B cell (primary cell): ENCODE measurements around the gene ZC3HAV1.

Source experiments
- EZH2 ChIP-seq: IDR thresholded peaks from 2 replicates; pipeline ENCODE4 v1.6.1; 2012; ENCODE audit warnings: borderline replicate concordance, low read depth, mild to moderate bottlenecking, moderate library complexity, low read length; ENCODE audit not compliant: insufficient read depth, poor library complexity, severe bottlenecking
- TF ChIP-seq, protein P1 (sequence below): fragments of 200-600 bp; IDR thresholded peaks from one replicate; pipeline ENCODE4 v1.8.0; 2022; ENCODE audit warnings: antibody characterized with exemption, mild to moderate bottlenecking

DNA sequence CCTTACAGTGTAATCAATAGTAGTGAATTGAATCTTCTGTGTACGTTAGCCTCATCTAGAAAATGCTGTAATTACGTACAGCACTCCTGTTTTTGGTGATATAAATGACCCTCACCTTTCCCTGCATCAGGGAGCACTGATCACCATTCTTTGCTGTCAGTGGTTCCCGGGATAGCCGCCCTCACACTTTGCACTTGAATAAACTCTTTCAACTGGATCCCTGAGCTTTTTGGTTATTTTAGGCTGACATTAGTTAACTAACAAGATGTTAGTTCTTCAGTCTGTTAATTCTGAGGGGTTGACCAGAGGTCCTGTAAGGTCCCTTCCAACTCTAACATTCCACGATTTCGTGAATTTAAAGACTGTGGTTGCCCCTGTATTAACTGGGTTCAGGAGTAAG is 23.4 kb upstream of the ZC3HAV1 start:
- TF ChIP-seq, protein P1, sequence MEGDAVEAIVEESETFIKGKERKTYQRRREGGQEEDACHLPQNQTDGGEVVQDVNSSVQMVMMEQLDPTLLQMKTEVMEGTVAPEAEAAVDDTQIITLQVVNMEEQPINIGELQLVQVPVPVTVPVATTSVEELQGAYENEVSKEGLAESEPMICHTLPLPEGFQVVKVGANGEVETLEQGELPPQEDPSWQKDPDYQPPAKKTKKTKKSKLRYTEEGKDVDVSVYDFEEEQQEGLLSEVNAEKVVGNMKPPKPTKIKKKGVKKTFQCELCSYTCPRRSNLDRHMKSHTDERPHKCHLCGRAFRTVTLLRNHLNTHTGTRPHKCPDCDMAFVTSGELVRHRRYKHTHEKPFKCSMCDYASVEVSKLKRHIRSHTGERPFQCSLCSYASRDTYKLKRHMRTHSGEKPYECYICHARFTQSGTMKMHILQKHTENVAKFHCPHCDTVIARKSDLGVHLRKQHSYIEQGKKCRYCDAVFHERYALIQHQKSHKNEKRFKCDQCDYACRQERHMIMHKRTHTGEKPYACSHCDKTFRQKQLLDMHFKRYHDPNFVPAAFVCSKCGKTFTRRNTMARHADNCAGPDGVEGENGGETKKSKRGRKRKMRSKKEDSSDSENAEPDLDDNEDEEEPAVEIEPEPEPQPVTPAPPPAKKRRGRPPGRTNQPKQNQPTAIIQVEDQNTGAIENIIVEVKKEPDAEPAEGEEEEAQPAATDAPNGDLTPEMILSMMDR: no peak
- no peak for TF ChIP-seq EZH2
